KMS-11 (cell line): Measurements from ENCODE around the gene FSTL3.
"Not testable (repeated sequence)": the region's sequence is repeated elsewhere in the genome, so short reads cannot be mapped to it uniquely, and the experiment has no call there.

Source experiments
- H2AFZ ChIP-seq: fragments of 200-600 bp; sonication (generic); 2 replicates; pipeline ENCODE4 v1.6.1; 2016; ENCODE audit warnings: antibody characterized with exemption, mixed run types, low read depth
- H3K27ac ChIP-seq: fragments of 200-600 bp; sonication (generic); 2 replicates; pipeline ENCODE4 v1.6.1; 2016; ENCODE audit warnings: mild to moderate bottlenecking, mixed run types
- H3K27me3 ChIP-seq: fragments of 200-600 bp; sonication (generic); 2 replicates; pipeline ENCODE4 v1.6.1; 2017; ENCODE audit warnings: mild to moderate bottlenecking, low read depth, mixed run types, moderate library complexity; ENCODE audit not compliant: insufficient read depth
- H3K36me3 ChIP-seq: fragments of 200-600 bp; sonication (generic); 2 replicates; pipeline ENCODE4 v1.6.1; 2017; ENCODE audit warnings: mild to moderate bottlenecking, mixed run types; ENCODE audit not compliant: insufficient read depth
- H3K4me1 ChIP-seq: fragments of 200-600 bp; sonication (generic); 2 replicates; pipeline ENCODE4 v1.6.1; 2016; ENCODE audit warnings: mild to moderate bottlenecking, low read depth, mixed run types; ENCODE audit not compliant: poor library complexity, severe bottlenecking
- H3K4me2 ChIP-seq: fragments of 200-600 bp; sonication (generic); 2 replicates; pipeline ENCODE4 v1.7.0; 2016; ENCODE audit warnings: mild to moderate bottlenecking, mixed run types
- H3K4me3 ChIP-seq: fragments of 200-600 bp; sonication (generic); IDR thresholded peaks from 2 replicates; pipeline ENCODE4 v1.6.1; 2017; ENCODE audit warnings: low read depth, low read length, mixed read lengths; ENCODE audit not compliant: insufficient read depth
- H3K79me2 ChIP-seq: fragments of 200-600 bp; sonication (generic); 2 replicates; pipeline ENCODE4 v1.6.1; 2016; ENCODE audit warnings: low read depth, mixed run types; ENCODE audit not compliant: insufficient read depth
- H3K9ac ChIP-seq: fragments of 200-600 bp; sonication (generic); 2 replicates; pipeline ENCODE4 v1.6.1; 2016; ENCODE audit warnings: mild to moderate bottlenecking, mixed run types
- H4K20me1 ChIP-seq: fragments of 200-600 bp; sonication (generic); 2 replicates; pipeline ENCODE4 v1.6.1; 2016; ENCODE audit warnings: mild to moderate bottlenecking, mixed run types; ENCODE audit not compliant: insufficient read depth
- TF ChIP-seq, protein P1 (sequence below): fragments of 200-600 bp; sonication (generic); conservative IDR thresholded peaks from 2 replicates; pipeline ENCODE4 v1.6.1; 2017; ENCODE audit warnings: low read depth, mild to moderate bottlenecking, antibody characterized with exemption, low read length, moderate library complexity, mixed read lengths

Gene FSTL3

DNA sequence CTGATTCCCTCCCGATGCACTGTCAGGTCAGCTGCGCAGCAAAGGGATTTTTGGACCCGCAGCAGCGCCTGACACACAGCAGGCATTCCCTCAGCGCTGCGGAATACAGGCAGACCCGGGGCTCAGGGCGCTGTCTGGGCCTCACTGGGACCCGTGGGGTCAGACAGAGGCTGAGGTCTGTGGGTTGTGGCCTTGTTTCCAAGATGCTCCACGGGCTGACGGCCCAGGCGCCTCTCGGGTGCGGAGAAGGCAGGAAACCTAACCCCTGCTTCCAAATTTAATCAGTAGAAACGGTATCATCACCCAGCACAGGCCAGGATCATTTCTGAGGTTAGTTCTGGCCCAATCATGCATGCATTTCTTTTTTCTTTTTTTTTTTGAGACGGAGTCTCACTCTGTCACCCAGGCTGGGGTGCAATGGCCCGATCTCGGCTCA is 12.5 kb upstream of the FSTL3 start:
- Histone ChIP-seq H3K4me1 (peaks cover 33% of the 10 kb centered on the region), H3K4me2 (peak overlapping the region; percentile 86), H3K27me3 (peaks cover 19% of the 10 kb centered on the region), H3K27ac (no peak overlapping the region), H2AFZ (peak overlapping the region; percentile 83), H3K36me3 (no peaks in the 10 kb centered on the region), H4K20me1 (peaks cover 13% of the 10 kb centered on the region), H3K9ac (peak overlapping the region; percentile 37; the same call in 1 of the 2 replicates), H3K79me2 (peaks cover 39% of the 10 kb centered on the region), H3K4me3 (no peak overlapping the region)
- TF ChIP-seq, protein P1, sequence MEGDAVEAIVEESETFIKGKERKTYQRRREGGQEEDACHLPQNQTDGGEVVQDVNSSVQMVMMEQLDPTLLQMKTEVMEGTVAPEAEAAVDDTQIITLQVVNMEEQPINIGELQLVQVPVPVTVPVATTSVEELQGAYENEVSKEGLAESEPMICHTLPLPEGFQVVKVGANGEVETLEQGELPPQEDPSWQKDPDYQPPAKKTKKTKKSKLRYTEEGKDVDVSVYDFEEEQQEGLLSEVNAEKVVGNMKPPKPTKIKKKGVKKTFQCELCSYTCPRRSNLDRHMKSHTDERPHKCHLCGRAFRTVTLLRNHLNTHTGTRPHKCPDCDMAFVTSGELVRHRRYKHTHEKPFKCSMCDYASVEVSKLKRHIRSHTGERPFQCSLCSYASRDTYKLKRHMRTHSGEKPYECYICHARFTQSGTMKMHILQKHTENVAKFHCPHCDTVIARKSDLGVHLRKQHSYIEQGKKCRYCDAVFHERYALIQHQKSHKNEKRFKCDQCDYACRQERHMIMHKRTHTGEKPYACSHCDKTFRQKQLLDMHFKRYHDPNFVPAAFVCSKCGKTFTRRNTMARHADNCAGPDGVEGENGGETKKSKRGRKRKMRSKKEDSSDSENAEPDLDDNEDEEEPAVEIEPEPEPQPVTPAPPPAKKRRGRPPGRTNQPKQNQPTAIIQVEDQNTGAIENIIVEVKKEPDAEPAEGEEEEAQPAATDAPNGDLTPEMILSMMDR: no peak

DNA sequence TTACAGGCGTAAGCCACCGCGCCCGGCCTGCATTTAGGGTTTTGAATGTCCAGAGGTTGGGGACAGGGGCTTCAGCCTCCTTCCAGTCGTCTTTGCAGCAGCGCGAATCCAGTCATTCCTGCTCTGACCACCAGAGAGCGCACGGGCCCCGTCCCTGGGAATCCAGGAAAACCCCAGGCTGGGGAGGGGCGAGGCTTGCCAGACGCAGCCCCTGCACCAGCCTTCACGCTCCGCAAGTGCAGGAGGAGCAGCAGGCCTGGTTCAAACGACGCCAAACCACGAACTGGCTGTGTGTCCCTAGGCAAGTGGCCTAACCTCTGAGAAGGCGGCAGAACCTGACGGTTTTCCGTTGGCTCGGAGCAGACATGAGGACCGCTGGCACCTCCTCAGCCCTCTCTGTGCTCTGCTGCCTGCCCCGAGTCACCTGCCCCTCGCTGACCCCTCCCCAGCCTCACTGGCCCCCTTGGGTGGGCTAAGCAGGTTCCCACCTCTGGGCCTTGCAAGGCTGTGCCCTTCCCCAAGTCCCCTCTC is 11.2 kb upstream of the FSTL3 start:
- Histone ChIP-seq H3K9ac (no peak overlapping the region), H3K4me3 (no peak overlapping the region), H2AFZ (peak overlapping the region; percentile 34; the same call in 1 of the 2 replicates), H3K27me3 (peaks cover 32% of the 10 kb centered on the region), H3K79me2 (peaks cover 26% of the 10 kb centered on the region), H3K27ac (no peak overlapping the region), H3K36me3 (no peaks in the 10 kb centered on the region), H3K4me1 (peaks cover 20% of the 10 kb centered on the region), H3K4me2 (peak overlapping the region; percentile 39), H4K20me1 (peaks cover 2% of the 10 kb centered on the region; the same call in 1 of the 2 replicates)
- TF ChIP-seq, protein P1: peak; percentile 83

DNA sequence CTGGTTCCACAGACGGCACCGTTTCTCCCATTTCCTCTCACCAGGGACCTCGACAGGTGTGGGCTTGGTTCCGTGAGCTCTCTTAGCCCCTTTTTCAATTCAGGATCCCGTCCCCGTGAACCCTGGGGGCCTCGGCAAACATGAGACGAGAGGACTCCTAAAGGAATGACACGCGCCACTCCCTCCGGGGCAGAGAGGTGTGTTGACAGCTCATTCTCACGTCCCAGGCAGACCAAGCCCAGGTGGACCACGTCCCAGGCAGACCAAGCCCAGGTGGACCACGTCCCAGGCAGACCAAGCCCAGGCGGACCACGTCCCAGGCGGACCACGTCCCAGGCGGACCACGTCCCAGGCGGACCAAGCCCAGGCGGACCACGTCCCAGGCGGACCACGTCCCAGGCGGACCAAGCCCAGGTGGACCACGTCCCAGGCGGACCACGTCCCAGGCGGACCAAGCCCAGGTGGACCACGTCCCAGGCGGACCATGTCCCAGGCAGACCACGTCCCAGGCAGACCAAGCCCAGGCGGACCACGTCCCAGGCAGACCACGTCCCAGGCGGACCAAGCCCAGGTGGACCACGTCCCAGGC is 9.1 kb upstream of the FSTL3 start:
- not testable (repeated sequence) for H4K20me1 ChIP-seq, H3K9ac ChIP-seq
- peaks cover 17% of the 10 kb centered on the region for H3K4me1 ChIP-seq

DNA sequence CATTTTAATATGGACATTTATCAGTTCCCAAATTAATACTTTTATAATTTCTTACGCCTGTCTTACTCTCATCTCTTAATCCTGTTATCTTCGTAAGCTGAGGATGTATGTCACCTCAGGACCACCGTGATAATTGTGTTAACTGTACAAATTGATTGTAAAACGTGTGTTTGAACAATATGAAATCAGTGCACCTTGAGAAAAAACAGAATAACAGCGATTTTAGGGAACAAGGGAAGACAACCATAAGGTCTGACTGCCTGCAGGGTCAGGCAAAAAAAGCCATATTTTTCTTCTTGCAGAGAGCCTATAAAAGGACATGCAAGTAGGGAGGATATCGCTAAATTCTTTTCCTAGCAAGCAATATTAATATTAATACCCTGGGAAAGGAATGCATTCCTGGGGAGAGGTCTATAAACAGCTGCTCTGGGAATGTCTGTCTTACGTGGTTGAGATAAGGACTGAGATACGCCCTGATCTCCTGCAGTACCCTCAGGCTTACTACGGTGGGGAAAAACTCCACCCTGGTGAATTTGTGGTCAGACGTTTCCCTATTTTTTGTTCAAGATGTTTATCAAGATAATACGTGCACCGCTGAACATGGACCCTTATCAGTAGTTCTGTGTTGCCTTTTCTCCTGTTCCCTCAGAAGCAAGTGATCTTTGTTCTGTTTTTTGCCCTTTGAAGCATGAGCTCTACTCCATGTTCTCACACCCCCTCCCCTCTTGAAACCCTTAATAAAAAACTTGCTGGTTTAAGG is 7.3 kb upstream of the FSTL3 start:
- not testable (repeated sequence) for H3K4me3 ChIP-seq, H2AFZ ChIP-seq, H3K4me2 ChIP-seq, H4K20me1 ChIP-seq, H3K9ac ChIP-seq, H3K27ac ChIP-seq, H3K36me3 ChIP-seq, H3K79me2 ChIP-seq
- Histone ChIP-seq H3K27me3 (peaks cover 67% of the 10 kb centered on the region), H3K4me1 (peaks cover 12% of the 10 kb centered on the region)

More for the DNA sequence above, 9.1 kb upstream of the FSTL3 start:
- not testable (repeated sequence) for H2AFZ ChIP-seq, H3K79me2 ChIP-seq, H3K27ac ChIP-seq, H3K4me2 ChIP-seq, H3K36me3 ChIP-seq, H3K4me3 ChIP-seq
- peaks cover 49% of the 10 kb centered on the region for H3K27me3 ChIP-seq

DNA sequence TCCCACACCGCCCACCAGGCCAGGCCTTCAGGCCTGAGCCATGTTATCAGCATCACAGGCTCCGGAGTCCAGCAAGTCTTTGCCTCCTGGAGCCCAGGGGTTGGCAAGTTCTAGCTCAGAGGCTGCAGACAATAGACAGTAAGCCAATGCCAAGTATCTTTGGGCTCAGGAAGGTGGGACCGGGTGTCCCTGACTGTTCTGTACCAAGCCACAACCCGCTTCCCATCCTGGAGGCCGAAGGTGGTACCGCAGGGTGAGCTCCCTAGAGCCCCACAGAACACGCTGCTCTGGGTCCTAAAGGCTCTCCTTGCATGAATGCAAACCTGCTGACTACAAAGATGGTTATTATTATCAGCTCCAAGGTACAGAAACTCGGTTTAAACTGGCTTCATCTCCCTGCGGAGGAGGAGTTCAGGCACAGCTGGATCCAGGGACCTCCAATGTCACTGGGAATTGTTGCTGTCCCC is 5.5 kb upstream of the FSTL3 start:
- H3K9ac ChIP-seq: no peak overlapping the region
- H3K4me2 ChIP-seq: no peak overlapping the region
- no peak overlapping the region for H2AFZ ChIP-seq
- no peaks in the 10 kb centered on the region for H3K79me2 ChIP-seq
- peaks cover 84% of the 10 kb centered on the region for H3K27me3 ChIP-seq
- H3K4me1 ChIP-seq: no peaks in the 10 kb centered on the region
- H4K20me1 ChIP-seq: no peaks in the 10 kb centered on the region
- TF ChIP-seq, protein P1: no peak
- H3K36me3 ChIP-seq: no peaks in the 10 kb centered on the region
- H3K27ac ChIP-seq: no peak overlapping the region
- H3K4me3 ChIP-seq: no peak overlapping the region
